ENCODE measurements around the gene LYSMD2.

The LYSMD2 gene

DNA sequence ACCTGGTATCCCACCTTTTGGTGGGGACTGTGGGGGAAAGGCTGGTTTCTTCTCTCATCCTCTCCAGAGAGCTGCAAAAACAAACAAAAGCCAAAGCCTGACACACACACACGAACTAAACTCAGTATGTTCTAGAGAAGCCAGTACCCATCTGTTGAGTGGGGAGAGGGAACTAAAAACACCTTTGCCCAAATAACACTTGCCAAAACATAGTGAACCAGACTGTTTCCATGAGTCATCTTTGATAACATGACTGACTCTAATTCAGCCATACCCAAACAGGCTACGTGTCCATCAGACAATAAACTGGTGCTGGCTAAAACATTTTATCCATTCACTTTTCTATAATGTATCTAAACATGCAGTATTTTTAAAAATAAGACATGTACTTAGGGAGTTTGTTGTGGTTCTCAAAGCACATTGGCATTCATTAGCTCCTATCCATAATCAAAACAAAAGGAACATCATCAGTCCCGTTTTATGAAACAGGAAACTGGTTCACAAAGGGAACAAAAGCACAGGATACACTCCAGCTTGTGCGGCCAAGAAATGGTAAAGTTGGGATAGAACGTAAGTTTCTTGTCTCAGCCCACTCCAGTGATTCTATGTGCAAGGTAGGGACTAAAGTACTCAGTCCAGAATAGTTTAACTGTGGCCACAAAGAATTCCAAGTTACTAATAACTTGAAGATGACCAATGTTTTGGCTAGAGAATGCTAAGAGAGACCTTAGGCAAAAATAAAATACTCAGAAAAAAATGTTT, 16.1 kb downstream of the LYSMD2 start:
- no peaks in the 10 kb centered on the region for H3K9me3 ChIP-seq
- H3K27ac ChIP-seq: no peak overlapping the region
- intact Hi-C loops (cut with DNase I; ENCODE audit: low total_unique reads): no loop called here
- no peak for DNase-seq
- peaks cover 0 to 18% (median 5%) of the 10 kb centered on the region in 3 donors for H3K36me3 ChIP-seq
- TF ChIP-seq CTCF (IDR thresholded peaks at IDR 0.05): no peak
- no peak overlapping the region for H3K4me3 ChIP-seq
- no peaks in the 10 kb centered on the region for H3K4me1 ChIP-seq
- no peaks in the 10 kb centered on the region for H3K27me3 ChIP-seq

GRCh38 chr15:51720201-51720995, 17.1 kb downstream of the LYSMD2 start:
- H3K4me3 ChIP-seq: no peak overlapping the region
- no peak for TF ChIP-seq CTCF (IDR thresholded peaks at IDR 0.05)
- intact Hi-C loops (cut with DNase I; ENCODE audit: low total_unique reads): no loop called here

DNA sequence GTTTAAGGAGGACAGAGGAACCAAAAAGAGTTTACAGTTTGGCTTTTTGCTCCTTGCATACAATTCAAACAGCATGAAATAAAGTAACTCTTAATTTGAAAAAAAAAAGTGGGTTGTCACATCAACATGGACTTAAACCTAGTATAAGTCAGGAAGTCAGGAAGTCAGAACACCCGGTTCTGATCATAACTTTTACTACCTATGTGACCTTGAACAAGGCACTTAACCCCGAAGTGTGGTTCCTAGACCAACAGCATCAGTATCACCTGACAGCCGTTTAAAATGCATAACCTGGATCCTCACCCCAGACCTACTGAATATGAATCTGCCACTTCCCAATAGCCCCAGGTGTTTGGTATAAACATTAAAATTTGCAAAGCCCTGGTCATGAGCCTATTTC, 18.7 kb downstream of the LYSMD2 start:
- no peaks in the 10 kb centered on the region for H3K4me1 ChIP-seq
- no peak for TF ChIP-seq CTCF (IDR thresholded peaks at IDR 0.05)
- H3K9me3 ChIP-seq: no peaks in the 10 kb centered on the region
- no peak for DNase-seq
- H3K27ac ChIP-seq: no peak overlapping the region
- no peak overlapping the region for H3K4me3 ChIP-seq
- no peaks in the 10 kb centered on the region for H3K27me3 ChIP-seq
- peaks cover 0 to 13% (median 5%) of the 10 kb centered on the region in 3 donors for H3K36me3 ChIP-seq
- intact Hi-C loops (cut with DNase I; ENCODE audit: low total_unique reads): no loop called here

More at GRCh38 chr15:51720201-51720995, 17.1 kb downstream of the LYSMD2 start:
- Histone ChIP-seq H3K27me3 (no peaks in the 10 kb centered on the region), H3K4me1 (no peaks in the 10 kb centered on the region), H3K9me3 (no peaks in the 10 kb centered on the region), H3K36me3 (peaks cover 0 to 18% (median 5%) of the 10 kb centered on the region in 3 donors), H3K27ac (no peak overlapping the region)
- DNase-seq: no peak

DNA sequence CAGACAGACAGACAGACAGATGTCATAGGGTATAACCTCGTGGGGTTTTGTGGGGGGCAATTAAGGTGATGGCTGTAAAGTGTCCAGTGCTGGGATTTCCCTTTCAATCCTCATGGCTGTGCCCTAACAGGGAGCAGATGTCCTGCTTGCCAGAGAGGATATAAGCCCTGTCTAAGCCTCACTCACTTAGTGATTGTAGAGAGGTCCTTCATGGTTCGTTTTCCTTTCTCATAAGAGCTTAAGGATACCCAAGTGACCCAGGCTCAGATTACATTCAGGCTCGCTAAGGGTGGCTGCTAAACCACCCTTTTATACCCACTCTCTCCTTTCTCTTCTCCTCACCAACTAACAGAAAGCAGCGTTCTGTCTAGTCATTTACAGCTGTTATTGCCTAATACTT, 19.2 kb downstream of the LYSMD2 start:
- H3K4me1 ChIP-seq: no peaks in the 10 kb centered on the region
- H3K27ac ChIP-seq: no peak overlapping the region
- H3K36me3 ChIP-seq: peaks cover 0 to 13% (median 5%) of the 10 kb centered on the region in 3 donors
- H3K27me3 ChIP-seq: no peaks in the 10 kb centered on the region
- H3K4me3 ChIP-seq: no peak overlapping the region
- H3K9me3 ChIP-seq: no peaks in the 10 kb centered on the region
- DNase-seq: no peak
- intact Hi-C loops (cut with DNase I; ENCODE audit: low total_unique reads): no loop called here
- no peak for TF ChIP-seq CTCF (IDR thresholded peaks at IDR 0.05)

- no peak for TF ChIP-seq CTCF (IDR thresholded peaks at IDR 0.05)
- H3K36me3 ChIP-seq: no peaks in the 10 kb centered on the region
- intact Hi-C loops (cut with DNase I; ENCODE audit: low total_unique reads): no loop called here
Observed at GRCh38 chr15:51714911-51715310, 22.5 kb downstream of the LYSMD2 start.

More at GRCh38 chr15:51714911-51715310, 22.5 kb downstream of the LYSMD2 start:
- Histone ChIP-seq H3K9me3 (no peaks in the 10 kb centered on the region), H3K4me3 (no peak overlapping the region), H3K27me3 (no peaks in the 10 kb centered on the region), H3K27ac (no peak overlapping the region), H3K4me1 (no peaks in the 10 kb centered on the region)
- DNase-seq: no peak
